ENCODE results near the gene SRMS.
A peak's percentile ranks its signal among the peaks of the same experiment; 100 is the strongest.

The SRMS gene

GRCh38 chr20:63547725-63548480 is at the start of gene SRMS:
Gene SRMS, minus strand, starts transcription at chr20:63547749. Its CDS starts 286 bp downstream, at chr20:63547463.
- no peak for DNase-seq

GRCh38 chr20:63596423-63596822 is 48.9 kb upstream of the SRMS start:
- DNase-seq, result no peak

- no peak for DNase-seq
These were observed 48.0 kb upstream of the SRMS start for GRCh38 chr20:63595416-63596127.

GRCh38 chr20:63594043-63594561 is 46.6 kb upstream of the SRMS start:
- no peak for DNase-seq

- DNase-seq, result no peak
These were observed 45.1 kb upstream of the SRMS start for GRCh38 chr20:63592661-63593060.

- DNase-seq, result no peak
These were observed 44.3 kb upstream of the SRMS start for GRCh38 chr20:63591786-63592355.

GRCh38 chr20:63591147-63591533 is 43.6 kb upstream of the SRMS start:
- no peak for DNase-seq

- DNase-seq, result no peak
These were observed 42.9 kb upstream of the SRMS start for GRCh38 chr20:63590218-63591146.

- peak; percentile 82 for DNase-seq
These were observed 42.0 kb upstream of the SRMS start for GRCh38 chr20:63589261-63590217.

GRCh38 chr20:63588641-63589041 is 41.1 kb upstream of the SRMS start:
- no peak for DNase-seq

- no peak for DNase-seq
These were observed 40.4 kb upstream of the SRMS start for GRCh38 chr20:63587776-63588591.

GRCh38 chr20:63587256-63587655 is 39.7 kb upstream of the SRMS start:
- DNase-seq, result no peak

GRCh38 chr20:63586797-63587196 is 39.2 kb upstream of the SRMS start:
- no peak for DNase-seq

GRCh38 chr20:63585616-63586565 is 38.3 kb upstream of the SRMS start:
- DNase-seq, result no peak

- DNase-seq, result no peak
These were observed 35.0 kb upstream of the SRMS start for GRCh38 chr20:63582382-63583063.

GRCh38 chr20:63580796-63581461 is 33.4 kb upstream of the SRMS start:
- peak; percentile 2 for DNase-seq

- DNase-seq, result no peak
These were observed 31.6 kb upstream of the SRMS start for GRCh38 chr20:63579017-63579694.
